ENCODE measurements around the gene NEU1.
"Not testable (repeated sequence)": the region's sequence is repeated elsewhere in the genome, so short reads cannot be mapped to it uniquely, and the experiment has no call there.

- TF ChIP-seq CTCF (IDR thresholded peaks at IDR 0.05; ENCODE audit: poor library complexity, severe bottlenecking); RAD21 (conservative IDR thresholded peaks at IDR 0.05); EP300 (conservative IDR thresholded peaks at IDR 0.05; ENCODE audit: poor library complexity, severe bottlenecking); EZH2 (IDR thresholded peaks at IDR 0.05; ENCODE audit: borderline replicate concordance, insufficient read depth, low read length, poor library complexity, severe bottlenecking); TAF1 (IDR thresholded peaks at IDR 0.05; ENCODE audit: low read depth); POLR2AphosphoS5 (IDR thresholded peaks at IDR 0.05); REST (IDR thresholded peaks at IDR 0.05; ENCODE audit: borderline replicate concordance); SMC3 (conservative IDR thresholded peaks at IDR 0.05; ENCODE audit: poor library complexity); MXI1 (conservative IDR thresholded peaks at IDR 0.05; ENCODE audit: poor library complexity, severe bottlenecking): not testable (repeated sequence)
Measured at GRCh38 chr6:31838114-31838553, 24.5 kb downstream of the NEU1 start.

Data from neural cell (in vitro differentiated cells).